MM.1S (cell line): ENCODE results near the gene CLOCK.

Experiments
- CTCF ChIP-seq: fragments of 300-600 bp; sonication (generic); IDR thresholded peaks from 2 replicates; pipeline ENCODE4 v1.5.1; 2016; ENCODE audit warnings: antibody characterized with exemption, low read length, mixed read lengths
- EZH2 ChIP-seq: fragments of 300-600 bp; sonication (generic); optimal IDR thresholded peaks from 2 replicates; pipeline ENCODE3; 2017; ENCODE audit warnings: low read depth, mild to moderate bottlenecking, antibody characterized with exemption, low read length, mixed read lengths
- EZH2phosphoT487 ChIP-seq: fragments of 300-600 bp; sonication (generic); IDR thresholded peaks from 2 replicates; pipeline ENCODE4 v1.6.1; 2018; ENCODE audit warnings: antibody characterized with exemption, low read length

- TF ChIP-seq EZH2phosphoT487: no peak
- TF ChIP-seq CTCF: no peak
- TF ChIP-seq EZH2: no peak
Observed at GRCh38 chr4:55534306-55534705, 12.4 kb downstream of the CLOCK start.
